Naive thymus-derived CD8-positive, alpha-beta T cell (primary cell): Measurements from ENCODE around the gene ATP9A. TPM values are rescaled to one million over a fixed set of nuclear protein-coding genes. Genes with fewer than 3 reads are reported as not detected.

Experiments used
- ATAC-seq, 2 donors: fragments of 150-1000 bp; cut with Tn5 transposase in 1 of 2; sonication (Bioruptor Pico), chemical (Tn5 transposase) in 1 of 2; 1 replicate in 1 of 2; 2 replicates in 1 of 2; pipeline ENCODE4 v1.10.0; 2021; ENCODE audit warnings: mild to moderate bottlenecking in 2 of 2, moderate library complexity in 2 of 2
- POLR2A ChIA-PET: fragments of 350-600 bp; sonication (Branson Sonifier 250); formaldehyde crosslinking; loops from one replicate; lab custom pipeline; 2021; ENCODE audit warnings: antibody characterized with exemption; lab: Charles Lee
- DNase-seq, 10 donors: peaks; one replicate each; pipeline versions ENCODE4 v3.0.0 to v3.0.0-alpha.2; 2020 to 2022
- H3K27ac Mint-ChIP-seq, 10 donors: one replicate each; pipeline ENCODE4 v1.8.0; 2020 to 2022; ENCODE audit warnings: mild to moderate bottlenecking in 10 of 10, mixed read lengths in 10 of 10, moderate library complexity in 4 of 10, inconsistent platforms in 1 of 10
- H3K27me3 Mint-ChIP-seq, 5 donors: one replicate each; pipeline ENCODE4 v1.8.0; 2021 to 2022; ENCODE audit warnings: mixed read lengths in 5 of 5
- H3K36me3 Mint-ChIP-seq, 3 donors: one replicate each; pipeline ENCODE4 v1.8.0; 2020 to 2022; ENCODE audit warnings: mixed read lengths in 3 of 3, mild to moderate bottlenecking in 2 of 3, inconsistent platforms in 1 of 3
- H3K4me1 Mint-ChIP-seq, 4 donors: one replicate each; pipeline ENCODE4 v1.8.0; 2021 to 2022; ENCODE audit warnings: mixed read lengths in 4 of 4
- H3K4me3 Mint-ChIP-seq, 10 donors: one replicate each; pipeline ENCODE4 v1.8.0; 2020 to 2022; ENCODE audit warnings: mild to moderate bottlenecking in 10 of 10, mixed read lengths in 10 of 10, moderate library complexity in 6 of 10, inconsistent platforms in 1 of 10
- H3K9me3 Mint-ChIP-seq, 9 donors: one replicate each; pipeline ENCODE4 v1.8.0; 2020 to 2022; ENCODE audit warnings: mixed read lengths in 9 of 9, mild to moderate bottlenecking in 3 of 9, inconsistent platforms in 1 of 9, moderate library complexity in 1 of 9
- polyA plus RNA-seq, 3 donors: library from polyadenylated mRNA; unstranded; fragments of 300-500 nt; fragmentation: Illumina TruSeq; gene quantifications; one replicate each; pipeline ENCODE4 v1.2.3, GENCODE V29; 2021
- total RNA-seq, 8 experiments: library from RNA in 2 of 8; stranded (reverse) in 2 of 8; gene quantifications; one replicate each; pipeline ENCODE4 v1.2.3 and lab custom pipeline; 2021 to 2026

The ATP9A gene
- total and polyA plus RNA-seq, 5 experiments from 2014 or later, result 0.08 to 0.19 TPM; not detected in 3

GRCh38 chr20:51802170-51802751 is 34.1 kb upstream of the ATP9A start, which contains the start of gene SALL4:
Gene SALL4, minus strand, starts transcription at chr20:51802521. Its CDS starts 113 bp downstream, at chr20:51802408.
- H3K4me3 Mint-ChIP-seq, result peak within 1 kb of the TSS in 1 of 10 donors; percentile 74
- DNase-seq, result no peak
- H3K9me3 Mint-ChIP-seq, result peaks cover 0 to 3% (median 0%) of the 10 kb centered on the region in 9 donors
- POLR2A ChIA-PET, result no interaction called here
- H3K27ac Mint-ChIP-seq, result peak within 1 kb of the TSS in 1 of 10 donors; percentile 53
- H3K27me3 Mint-ChIP-seq, result peaks cover 33 to 73% (median 50%) of the 10 kb centered on the region in 5 donors
- ATAC-seq, result no peak
- H3K4me1 Mint-ChIP-seq, result peaks cover 0 to 14% (median 8%) of the 10 kb centered on the region in 4 donors
- H3K36me3 Mint-ChIP-seq, result peaks cover 0 to 2% (median 0%) of the 10 kb centered on the region in 3 donors

DNA sequence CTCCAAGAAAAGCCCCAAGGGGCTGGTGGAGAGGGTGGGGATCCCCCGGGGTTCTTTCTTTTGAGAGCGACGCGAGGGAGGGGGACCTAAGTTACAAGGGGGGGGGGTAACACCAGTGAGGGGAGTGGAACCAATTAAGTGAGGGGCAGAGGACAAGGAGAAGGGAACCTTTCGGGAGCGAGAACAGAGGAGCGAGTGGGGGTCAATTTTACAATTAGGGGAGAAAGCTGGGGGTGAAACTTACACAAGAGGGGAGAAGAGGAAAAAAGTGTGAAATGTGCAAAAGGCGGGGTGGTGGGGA is 33.6 kb upstream of the ATP9A start:
- no peak overlapping the region for H3K27ac Mint-ChIP-seq
- peaks cover 0 to 14% (median 8%) of the 10 kb centered on the region in 4 donors for H3K4me1 Mint-ChIP-seq
- peak overlapping the region in 1 of 10 donors; percentile 55 for H3K4me3 Mint-ChIP-seq
- H3K36me3 Mint-ChIP-seq, result peaks cover 0 to 2% (median 0%) of the 10 kb centered on the region in 3 donors
- H3K27me3 Mint-ChIP-seq, result peaks cover 33 to 73% (median 50%) of the 10 kb centered on the region in 5 donors
- ATAC-seq (no peak), DNase-seq (no peak)
- peaks cover 0 to 3% (median 0%) of the 10 kb centered on the region in 9 donors for H3K9me3 Mint-ChIP-seq
- POLR2A ChIA-PET, result no interaction called here

- Mint-ChIP-seq H3K36me3 (peaks cover 0 to 2% (median 0%) of the 10 kb centered on the region in 3 donors), H3K9me3 (peaks cover 0 to 3% (median 0%) of the 10 kb centered on the region in 9 donors), H3K27ac (peak overlapping the region in 1 of 10 donors; percentile 53), H3K4me3 (peak overlapping the region in 7 of 10 donors; percentile 6 to 74 (median 50)), H3K27me3 (peaks cover 32 to 75% (median 52%) of the 10 kb centered on the region in 5 donors), H3K4me1 (peaks cover 0 to 14% (median 8%) of the 10 kb centered on the region in 4 donors)
- ATAC-seq (no peak), DNase-seq (no peak)
- POLR2A ChIA-PET, result no interaction called here
Observed at GRCh38 chr20:51801122-51801822, 33.1 kb upstream of the ATP9A start.

- no peaks in the 10 kb centered on the region for H3K36me3 Mint-ChIP-seq
- H3K27me3 Mint-ChIP-seq, result peaks cover 30 to 75% (median 49%) of the 10 kb centered on the region in 5 donors
- POLR2A ChIA-PET, result no interaction called here
- H3K27ac Mint-ChIP-seq, result no peak overlapping the region
- DNase-seq (no peak), ATAC-seq (no peak)
- H3K4me1 Mint-ChIP-seq, result peaks cover 0 to 14% (median 8%) of the 10 kb centered on the region in 4 donors
- peaks cover 0 to 3% (median 0%) of the 10 kb centered on the region in 9 donors for H3K9me3 Mint-ChIP-seq
- peak overlapping the region; percentile 6 to 74 (median 50) for H3K4me3 Mint-ChIP-seq
Observed at GRCh38 chr20:51800872-51801121, 32.6 kb upstream of the ATP9A start.

DNA sequence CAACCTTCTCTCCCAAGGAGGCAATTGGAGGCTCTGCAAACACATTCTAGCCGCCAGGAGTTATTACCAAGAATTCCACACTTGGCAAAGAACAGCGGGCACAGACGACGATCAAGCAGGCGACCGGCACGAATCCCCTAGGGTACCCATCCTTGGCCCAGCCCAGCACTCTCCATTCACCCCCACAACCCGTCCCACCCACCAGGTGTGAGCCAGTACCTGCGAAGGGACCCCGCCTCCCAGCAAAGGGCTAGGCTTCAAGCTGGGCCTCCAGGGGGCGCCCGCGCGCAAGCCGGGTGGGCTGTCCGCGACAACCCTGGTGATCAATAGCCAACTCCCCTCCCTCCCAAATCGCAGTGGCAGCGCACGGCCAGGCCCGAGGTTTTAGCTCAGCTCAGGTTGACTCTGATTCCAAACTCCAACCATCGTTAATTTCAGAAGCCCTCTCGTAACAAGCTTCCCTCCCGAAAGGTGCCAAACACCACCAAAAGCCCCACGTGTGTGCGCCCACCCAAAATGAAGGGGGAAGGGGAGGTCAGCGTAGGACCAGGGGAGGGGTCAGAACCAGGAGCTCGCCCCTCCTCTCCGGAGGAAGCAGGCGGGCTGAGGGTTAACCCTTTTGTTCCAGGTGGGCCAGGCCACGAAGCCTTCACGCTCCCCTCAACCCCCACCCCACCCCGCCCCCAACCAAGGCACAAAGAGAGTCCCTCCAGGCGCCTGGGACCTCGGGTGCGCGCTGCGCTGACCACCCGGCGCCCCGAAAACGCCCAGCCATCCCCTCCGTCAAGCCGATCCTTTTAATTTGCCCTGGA is 32.1 kb upstream of the ATP9A start:
- POLR2A ChIA-PET, result interaction anchor here (0.6 kb wide), 1 partner anchor 96 kb away, joined by 4 read pairs; no protein-coding TSS in a partner anchor
- H3K36me3 Mint-ChIP-seq, result no peaks in the 10 kb centered on the region
- DNase-seq, result peak; percentile 4 to 63 (median 28)
- peaks cover 30 to 71% (median 48%) of the 10 kb centered on the region in 5 donors for H3K27me3 Mint-ChIP-seq
- H3K4me1 Mint-ChIP-seq, result peaks cover 0 to 14% (median 8%) of the 10 kb centered on the region in 4 donors
- no peak overlapping the region for H3K27ac Mint-ChIP-seq
- H3K9me3 Mint-ChIP-seq, result peaks cover 0 to 3% (median 0%) of the 10 kb centered on the region in 9 donors
- H3K4me3 Mint-ChIP-seq, result peak overlapping the region; percentile 14 to 74 (median 50)
- peak; percentile 47 to 53 for ATAC-seq

DNA sequence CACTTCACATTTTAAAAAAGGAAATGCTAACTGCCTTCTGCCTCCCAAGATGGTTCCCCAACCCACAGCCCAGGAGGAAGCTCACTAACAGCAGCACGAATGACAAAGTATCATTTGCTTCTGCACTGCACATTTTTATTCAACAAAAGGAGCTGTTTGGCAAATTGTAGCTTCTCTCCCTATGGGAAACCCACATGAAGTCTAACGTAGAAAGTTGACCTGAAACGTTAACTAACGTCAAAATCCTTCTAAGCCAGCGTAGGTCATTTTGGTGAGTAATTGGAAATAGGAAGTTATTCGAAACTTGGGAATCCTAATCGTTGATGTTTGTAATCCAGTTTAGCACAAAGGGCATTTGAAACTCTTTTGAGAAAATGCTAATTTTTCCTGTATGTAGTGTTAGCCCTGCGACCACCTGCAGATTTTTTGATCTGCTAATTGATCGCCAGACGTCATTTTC is 31.2 kb upstream of the ATP9A start:
- Mint-ChIP-seq H3K4me1 (peaks cover 0 to 14% (median 8%) of the 10 kb centered on the region in 4 donors), H3K4me3 (peak overlapping the region in 1 of 10 donors; percentile 22), H3K27ac (no peak overlapping the region), H3K36me3 (no peaks in the 10 kb centered on the region), H3K9me3 (peaks cover 0 to 3% (median 0%) of the 10 kb centered on the region in 9 donors), H3K27me3 (peaks cover 26 to 65% (median 46%) of the 10 kb centered on the region in 5 donors)
- no peak for DNase-seq
- no peak for ATAC-seq
- POLR2A ChIA-PET, result no interaction called here

DNA sequence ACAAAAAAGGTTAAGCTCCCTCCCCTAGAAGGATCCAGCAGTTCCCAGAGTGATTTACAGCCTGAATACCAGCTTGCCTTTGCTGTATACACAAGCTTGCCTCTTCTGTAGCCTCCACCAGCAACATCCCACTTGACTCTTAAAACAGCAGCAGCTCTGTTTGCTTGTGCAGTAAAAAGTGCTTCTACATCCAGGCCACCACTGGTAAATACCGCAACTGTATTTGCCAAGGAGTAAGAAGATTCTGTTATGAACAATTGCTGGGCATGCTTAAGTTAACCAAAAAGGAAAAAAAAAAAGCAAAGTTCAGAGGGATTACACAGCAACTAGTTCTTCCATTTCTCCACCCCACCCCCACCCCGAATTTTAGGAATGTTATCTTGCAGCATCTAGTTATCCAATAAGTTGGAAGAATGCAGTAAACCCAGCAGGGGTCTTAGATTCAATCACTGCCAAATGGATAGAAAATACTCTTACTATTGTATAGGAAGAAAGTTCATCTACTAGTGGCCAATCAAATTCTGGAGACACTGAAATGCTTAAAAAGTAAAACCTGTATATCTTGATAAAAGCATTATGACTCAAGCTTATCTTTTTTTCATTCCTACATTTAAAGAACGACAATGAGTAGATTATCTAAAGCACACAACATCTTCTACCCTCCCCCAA is 29.3 kb upstream of the ATP9A start:
- Mint-ChIP-seq H3K27me3 (peaks cover 22 to 66% (median 42%) of the 10 kb centered on the region in 5 donors), H3K9me3 (peaks cover 0 to 3% (median 0%) of the 10 kb centered on the region in 9 donors), H3K4me1 (peaks cover 0 to 14% (median 8%) of the 10 kb centered on the region in 4 donors), H3K4me3 (no peak overlapping the region), H3K27ac (no peak overlapping the region), H3K36me3 (no peaks in the 10 kb centered on the region)
- POLR2A ChIA-PET, result no interaction called here
- no peak for DNase-seq
- no peak for ATAC-seq

- ATAC-seq (no peak), DNase-seq (no peak)
- Mint-ChIP-seq H3K4me1 (peaks cover 0 to 14% (median 8%) of the 10 kb centered on the region in 4 donors), H3K36me3 (no peaks in the 10 kb centered on the region), H3K27me3 (peaks cover 21 to 65% (median 40%) of the 10 kb centered on the region in 5 donors), H3K4me3 (no peak overlapping the region), H3K9me3 (peaks cover 0 to 3% (median 0%) of the 10 kb centered on the region in 9 donors), H3K27ac (no peak overlapping the region)
- POLR2A ChIA-PET, result no interaction called here
Observed at GRCh38 chr20:51796340-51796739, 28.1 kb upstream of the ATP9A start.

GRCh38 chr20:51792960-51793359 is 24.8 kb upstream of the ATP9A start:
- no peaks in the 10 kb centered on the region for H3K36me3 Mint-ChIP-seq
- POLR2A ChIA-PET, result no interaction called here
- no peak overlapping the region for H3K27ac Mint-ChIP-seq
- peaks cover 0 to 2% (median 0%) of the 10 kb centered on the region in 9 donors for H3K9me3 Mint-ChIP-seq
- peaks cover 11 to 39% (median 18%) of the 10 kb centered on the region in 5 donors for H3K27me3 Mint-ChIP-seq
- no peak overlapping the region for H3K4me3 Mint-ChIP-seq
- no peaks in the 10 kb centered on the region for H3K4me1 Mint-ChIP-seq
- no peak for DNase-seq
- no peak for ATAC-seq

GRCh38 chr20:51791626-51792025 is 23.4 kb upstream of the ATP9A start:
- DNase-seq, result no peak
- no peaks in the 10 kb centered on the region for H3K4me1 Mint-ChIP-seq
- H3K9me3 Mint-ChIP-seq, result peaks cover 0 to 2% (median 0%) of the 10 kb centered on the region in 9 donors
- POLR2A ChIA-PET, result no interaction called here
- ATAC-seq, result no peak
- H3K4me3 Mint-ChIP-seq, result no peak overlapping the region
- peaks cover 7 to 32% (median 14%) of the 10 kb centered on the region in 5 donors for H3K27me3 Mint-ChIP-seq
- H3K36me3 Mint-ChIP-seq, result no peaks in the 10 kb centered on the region
- H3K27ac Mint-ChIP-seq, result no peak overlapping the region

DNA sequence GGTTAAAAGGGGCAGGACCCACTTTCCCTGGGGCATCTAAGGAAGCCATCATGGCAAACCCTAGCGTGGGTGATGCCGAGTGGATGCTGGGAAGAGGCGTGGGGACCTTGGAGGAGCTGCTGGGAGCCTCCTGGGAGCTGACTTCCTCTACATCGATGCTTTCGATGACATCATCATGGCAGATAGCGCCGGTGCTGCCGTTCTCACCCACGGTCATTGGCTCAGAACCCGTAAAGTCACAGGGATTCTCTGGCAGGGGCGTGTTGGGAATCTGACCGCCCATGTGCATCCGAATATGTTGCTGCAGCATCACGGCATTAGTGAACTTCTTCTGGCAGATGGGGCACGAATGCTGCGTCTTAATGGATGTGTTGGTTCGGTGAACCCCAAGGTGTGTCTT is 22.1 kb upstream of the ATP9A start:
- DNase-seq (no peak), ATAC-seq (no peak)
- Mint-ChIP-seq H3K27ac (no peak overlapping the region), H3K4me1 (no peaks in the 10 kb centered on the region), H3K36me3 (no peaks in the 10 kb centered on the region), H3K9me3 (peaks cover 0 to 2% (median 0%) of the 10 kb centered on the region in 9 donors), H3K4me3 (no peak overlapping the region), H3K27me3 (peaks cover 0 to 27% (median 9%) of the 10 kb centered on the region in 5 donors)
- POLR2A ChIA-PET, result no interaction called here

DNA sequence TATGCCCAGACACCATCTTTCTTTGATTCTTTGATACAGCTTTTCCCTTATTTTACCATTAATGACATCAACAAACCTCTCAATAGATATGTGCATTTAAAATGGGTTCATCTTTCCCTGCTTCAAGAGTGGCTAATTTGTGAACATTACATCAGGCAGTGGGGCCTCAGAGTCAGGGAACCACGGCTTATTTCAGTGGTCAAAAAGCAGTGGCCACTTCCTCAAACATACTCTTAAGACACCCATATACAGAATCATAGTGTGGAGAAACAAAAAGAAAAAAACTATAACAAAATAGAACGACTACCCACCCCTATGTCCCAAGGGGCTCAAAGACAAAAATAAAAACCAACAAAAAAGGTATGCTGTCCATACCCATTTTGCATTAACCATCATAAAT is 21.2 kb upstream of the ATP9A start:
- Mint-ChIP-seq H3K4me1 (no peaks in the 10 kb centered on the region), H3K4me3 (no peak overlapping the region), H3K27me3 (peaks cover 0 to 20% (median 9%) of the 10 kb centered on the region in 5 donors), H3K27ac (no peak overlapping the region), H3K36me3 (no peaks in the 10 kb centered on the region), H3K9me3 (peaks cover 0 to 2% (median 0%) of the 10 kb centered on the region in 9 donors)
- DNase-seq (no peak), ATAC-seq (no peak)
- POLR2A ChIA-PET, result no interaction called here
